OCI-LY1 (cell line): ENCODE data around the gene ZNHIT2.
"Not testable (repeated sequence)": the region's sequence is repeated elsewhere in the genome, so short reads cannot be mapped to it uniquely, and the experiment has no call there.

Source experiments
- H2AFZ ChIP-seq: fragments of 200-600 bp; sonication (generic), shearing (Covaris generic); 2 replicates; pipeline ENCODE4 v1.6.0; 2014; ENCODE audit warnings: antibody characterized with exemption, mild to moderate bottlenecking, low read length
- H3F3A ChIP-seq: fragments of 200-600 bp; sonication (generic), shearing (Covaris generic); 2 replicates; pipeline ENCODE4 v1.6.0; 2014; ENCODE audit warnings: mild to moderate bottlenecking, antibody characterized with exemption, low read length, moderate library complexity; ENCODE audit not compliant: insufficient read depth
- H3K27ac ChIP-seq: fragments of 200-600 bp; sonication (generic); 2 replicates; pipeline ENCODE4 v1.5.1; 2014; ENCODE audit warnings: low read length, mixed run types, mild to moderate bottlenecking, low read depth; ENCODE audit not compliant: poor library complexity, severe bottlenecking
- H3K27me3 ChIP-seq: fragments of 200-600 bp; sonication (generic); 2 replicates; pipeline ENCODE4 v1.6.0; 2014; ENCODE audit warnings: antibody characterized with exemption, mild to moderate bottlenecking, low read length, moderate library complexity; ENCODE audit not compliant: insufficient read depth
- H3K36me3 ChIP-seq: fragments of 200-600 bp; sonication (generic); 2 replicates; pipeline ENCODE4 v1.6.1; 2014; ENCODE audit warnings: mild to moderate bottlenecking, antibody characterized with exemption, low read length, moderate library complexity, mixed read lengths; ENCODE audit not compliant: insufficient read depth
- H3K4me1 ChIP-seq: fragments of 200-600 bp; sonication (generic); 2 replicates; pipeline ENCODE4 v1.5.1; 2014; ENCODE audit warnings: mild to moderate bottlenecking, low read length, moderate library complexity; ENCODE audit not compliant: insufficient read depth, severe bottlenecking
- H3K4me2 ChIP-seq: fragments of 200-600 bp; sonication (generic), shearing (Covaris generic); 2 replicates; pipeline ENCODE4 v1.6.1; 2014; ENCODE audit warnings: low read length
- H3K4me3 ChIP-seq: fragments of 200-600 bp; sonication (generic); 2 replicates; pipeline ENCODE4 v1.5.1; 2014; ENCODE audit warnings: low read length, low read depth, mild to moderate bottlenecking, mixed read lengths; ENCODE audit not compliant: poor library complexity, severe bottlenecking
- H3K79me2 ChIP-seq: fragments of 200-600 bp; shearing (Covaris generic); 2 replicates; pipeline ENCODE4 v1.6.1; 2016; ENCODE audit warnings: mixed run types, low read length, mixed read lengths; ENCODE audit not compliant: insufficient read depth
- H3K9ac ChIP-seq: fragments of 200-600 bp; sonication (generic), shearing (Covaris generic); 2 replicates; pipeline ENCODE4 v1.6.1; 2014; ENCODE audit warnings: mild to moderate bottlenecking, low read length, mixed read lengths
- H3K9me2 ChIP-seq: fragments of 200-600 bp; sonication (generic), shearing (Covaris generic); 2 replicates; pipeline ENCODE4 v1.6.1; 2014; ENCODE audit warnings: low read depth, mild to moderate bottlenecking, low read length, mixed read lengths
- H3K9me3 ChIP-seq: fragments of 200-600 bp; shearing (Covaris generic); 2 replicates; pipeline ENCODE4 v1.6.1; 2014; ENCODE audit warnings: low read length, mixed read lengths
- H4K20me1 ChIP-seq: fragments of 200-600 bp; sonication (generic), shearing (Covaris generic); 2 replicates; pipeline ENCODE4 v1.6.0; 2016; ENCODE audit warnings: mild to moderate bottlenecking, low read length; ENCODE audit not compliant: insufficient read depth
- EZH2 ChIP-seq: fragments of 200-600 bp; sonication (generic), shearing (Covaris generic); IDR thresholded peaks from 2 replicates; pipeline ENCODE4 v1.8.0; 2017; ENCODE audit warnings: borderline replicate concordance, mixed run types, mild to moderate bottlenecking, antibody characterized with exemption, low read length, moderate library complexity, mixed read lengths
- TF ChIP-seq, protein P1 (sequence below): fragments of 200-600 bp; sonication (generic), shearing (Covaris generic); IDR thresholded peaks from 2 replicates; pipeline ENCODE4 v1.5.1; 2017; ENCODE audit warnings: mild to moderate bottlenecking, antibody characterized with exemption, low read length, moderate library complexity, mixed read lengths

ZNHIT2 gene

DNA sequence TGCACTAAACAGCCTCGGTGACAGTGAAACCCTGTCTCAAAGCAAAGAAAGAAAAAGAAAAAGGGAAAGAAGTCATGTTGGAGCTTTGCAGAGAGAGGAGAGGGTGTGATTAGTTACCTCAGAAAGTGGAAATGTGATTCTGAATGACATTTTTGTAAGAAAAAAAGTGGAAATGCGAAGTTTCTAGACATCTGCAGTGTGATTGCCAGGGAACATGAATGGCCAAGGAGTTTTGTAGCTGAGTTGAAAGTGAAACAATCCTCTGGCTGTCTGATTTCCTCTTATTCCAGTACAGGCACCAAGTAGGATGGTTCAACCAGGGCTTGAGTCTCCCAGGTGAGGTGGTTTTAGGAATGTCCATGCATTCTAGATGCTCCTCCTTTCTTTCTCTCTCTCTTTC is 34.6 kb upstream of the ZNHIT2 start:
- Histone ChIP-seq H3K4me1 (peaks cover 14% of the 10 kb centered on the region), H3K9me3 (peaks cover 3% of the 10 kb centered on the region), H3K4me3 (no peak overlapping the region), H3K9me2 (no peaks in the 10 kb centered on the region), H3K36me3 (no peaks in the 10 kb centered on the region), H3F3A (no peaks in the 10 kb centered on the region), H3K27ac (no peak overlapping the region), H3K9ac (no peak overlapping the region), H3K4me2 (no peak overlapping the region), H3K27me3 (no peaks in the 10 kb centered on the region), H2AFZ (no peak overlapping the region), H3K79me2 (no peaks in the 10 kb centered on the region), H4K20me1 (no peaks in the 10 kb centered on the region)
- no peak for TF ChIP-seq EZH2
- TF ChIP-seq, protein P1, sequence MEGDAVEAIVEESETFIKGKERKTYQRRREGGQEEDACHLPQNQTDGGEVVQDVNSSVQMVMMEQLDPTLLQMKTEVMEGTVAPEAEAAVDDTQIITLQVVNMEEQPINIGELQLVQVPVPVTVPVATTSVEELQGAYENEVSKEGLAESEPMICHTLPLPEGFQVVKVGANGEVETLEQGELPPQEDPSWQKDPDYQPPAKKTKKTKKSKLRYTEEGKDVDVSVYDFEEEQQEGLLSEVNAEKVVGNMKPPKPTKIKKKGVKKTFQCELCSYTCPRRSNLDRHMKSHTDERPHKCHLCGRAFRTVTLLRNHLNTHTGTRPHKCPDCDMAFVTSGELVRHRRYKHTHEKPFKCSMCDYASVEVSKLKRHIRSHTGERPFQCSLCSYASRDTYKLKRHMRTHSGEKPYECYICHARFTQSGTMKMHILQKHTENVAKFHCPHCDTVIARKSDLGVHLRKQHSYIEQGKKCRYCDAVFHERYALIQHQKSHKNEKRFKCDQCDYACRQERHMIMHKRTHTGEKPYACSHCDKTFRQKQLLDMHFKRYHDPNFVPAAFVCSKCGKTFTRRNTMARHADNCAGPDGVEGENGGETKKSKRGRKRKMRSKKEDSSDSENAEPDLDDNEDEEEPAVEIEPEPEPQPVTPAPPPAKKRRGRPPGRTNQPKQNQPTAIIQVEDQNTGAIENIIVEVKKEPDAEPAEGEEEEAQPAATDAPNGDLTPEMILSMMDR = no peak

DNA sequence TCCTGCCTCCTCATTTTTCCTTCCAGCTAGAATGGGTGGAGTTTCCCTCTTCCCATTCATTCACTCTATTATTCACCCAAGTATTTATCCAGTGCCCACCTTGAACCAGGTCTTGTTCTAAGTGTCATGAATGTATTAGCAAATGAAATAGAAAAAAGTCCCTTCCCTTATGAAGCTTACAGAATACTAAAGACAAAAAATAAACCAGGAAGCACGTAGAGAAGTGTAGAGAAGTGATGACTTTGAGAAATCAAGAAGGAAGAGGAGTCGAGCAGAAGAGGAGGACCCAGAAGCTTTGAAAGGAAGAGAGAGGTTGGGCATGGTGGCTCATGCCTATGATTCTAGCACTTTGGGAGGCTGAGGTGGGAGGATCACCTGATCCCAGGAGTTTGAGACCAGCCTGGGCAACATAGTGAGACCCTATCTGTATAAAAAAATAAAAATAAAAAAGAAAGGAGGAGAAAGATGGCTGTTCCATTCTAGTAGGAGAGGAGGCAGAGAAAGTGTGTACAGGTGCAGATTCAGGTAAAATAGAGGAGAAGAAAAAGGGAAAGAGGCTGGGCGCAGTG is 33.9 kb upstream of the ZNHIT2 start:
- Histone ChIP-seq H3K4me3 (no peak overlapping the region), H3K9me3 (peaks cover 9% of the 10 kb centered on the region), H4K20me1 (no peaks in the 10 kb centered on the region), H2AFZ (no peak overlapping the region), H3K79me2 (no peaks in the 10 kb centered on the region), H3K27ac (no peak overlapping the region), H3K27me3 (0 out of 2 replicates have a peak, but pooled peaks cover 3% of the 10 kb centered on the region), H3F3A (no peaks in the 10 kb centered on the region), H3K9me2 (no peaks in the 10 kb centered on the region), H3K4me2 (no peak overlapping the region), H3K36me3 (0 out of 2 replicates have a peak, but pooled peaks cover 3% of the 10 kb centered on the region), H3K4me1 (peaks cover 16% of the 10 kb centered on the region), H3K9ac (no peak overlapping the region)
- TF ChIP-seq EZH2 = no peak
- TF ChIP-seq, protein P1 = no peak

DNA sequence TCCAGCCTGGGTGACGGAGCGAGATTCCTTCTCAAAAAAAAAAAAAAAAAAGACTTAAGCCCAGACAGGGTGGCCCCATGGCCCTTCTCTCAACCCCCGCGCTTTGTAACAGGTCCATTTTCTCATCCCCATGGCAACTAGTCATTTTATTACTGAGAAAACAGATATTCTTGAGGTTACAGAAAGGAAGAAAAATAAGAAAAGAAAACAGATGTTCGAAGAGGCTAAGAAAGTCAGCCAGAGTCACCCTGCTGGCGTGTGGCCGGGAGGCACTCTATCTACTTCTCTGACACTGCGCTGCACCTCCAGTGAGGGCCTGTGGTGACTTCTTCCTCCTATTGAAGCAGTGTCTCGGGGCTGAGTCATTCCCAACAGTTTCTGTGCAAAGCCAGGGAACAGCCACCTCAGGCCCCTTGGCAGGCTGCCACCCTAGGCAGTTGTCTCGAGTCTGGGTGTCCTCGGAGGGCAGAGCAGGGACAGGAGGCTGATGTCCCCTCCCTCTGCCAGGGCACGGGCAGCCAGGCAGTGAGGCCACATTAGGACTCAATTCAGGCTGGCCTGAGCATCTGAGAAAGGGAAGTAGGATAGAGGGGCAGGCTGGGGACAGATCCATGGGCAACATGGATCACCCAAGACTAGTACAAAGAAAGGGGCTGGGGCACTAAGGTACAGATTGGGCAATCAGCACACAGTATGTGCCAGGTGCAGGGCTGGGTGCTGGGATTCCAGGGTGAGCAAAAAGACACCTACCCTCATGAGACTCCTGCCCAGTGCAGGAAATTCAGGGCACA is 33.2 kb upstream of the ZNHIT2 start:
- TF ChIP-seq, protein P1 = no peak
- no peak for TF ChIP-seq EZH2
- Histone ChIP-seq H3F3A (no peaks in the 10 kb centered on the region), H3K4me2 (no peak overlapping the region), H3K36me3 (0 out of 2 replicates have a peak, but pooled peaks cover 4% of the 10 kb centered on the region), H3K9me2 (no peaks in the 10 kb centered on the region), H3K9me3 (peaks cover 10% of the 10 kb centered on the region), H2AFZ (no peak overlapping the region), H3K4me1 (peaks cover 19% of the 10 kb centered on the region), H3K27ac (no peak overlapping the region), H4K20me1 (no peaks in the 10 kb centered on the region), H3K79me2 (no peaks in the 10 kb centered on the region), H3K9ac (no peak overlapping the region; the same call in 1 of the 2 replicates), H3K27me3 (0 out of 2 replicates have a peak, but pooled peaks cover 5% of the 10 kb centered on the region), H3K4me3 (no peak overlapping the region)

DNA sequence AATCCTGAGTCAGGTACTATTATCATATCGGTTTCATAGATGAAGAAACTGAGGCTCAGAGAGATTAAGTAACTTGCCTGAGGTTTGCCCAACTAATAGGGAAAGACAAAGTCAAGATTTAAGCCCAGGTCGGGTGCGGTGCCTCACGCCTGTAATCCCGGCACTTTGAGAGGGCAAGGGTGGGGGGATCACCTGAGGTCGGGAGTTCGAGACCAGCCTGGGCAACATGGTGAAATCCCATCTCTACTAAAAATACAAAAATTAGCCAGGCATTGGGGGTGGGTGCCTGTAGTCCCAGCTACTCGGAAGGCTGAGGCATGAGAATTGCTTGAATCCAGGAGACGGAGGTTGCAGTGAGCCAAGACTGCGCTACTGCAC is 32.6 kb upstream of the ZNHIT2 start:
- H4K20me1 ChIP-seq, H3F3A ChIP-seq, H3K4me2 ChIP-seq, H3K9me2 ChIP-seq, H3K9ac ChIP-seq, H3K27me3 ChIP-seq, H3K36me3 ChIP-seq, H3K79me2 ChIP-seq, H2AFZ ChIP-seq, H3K4me3 ChIP-seq, H3K27ac ChIP-seq: not testable (repeated sequence)
- H3K9me3 ChIP-seq = peaks cover 10% of the 10 kb centered on the region
- peaks cover 19% of the 10 kb centered on the region for H3K4me1 ChIP-seq
